Measurements from ENCODE around the gene CNTN1. TPM values are rescaled to one million over a fixed set of nuclear protein-coding genes. Genes with fewer than 3 reads are reported as not detected.
A peak's percentile ranks its signal among the peaks of the same experiment; 100 is the strongest.

The CNTN1 gene
- total RNA-seq, 1 experiment from 2014 or later: 6.5 TPM

DNA sequence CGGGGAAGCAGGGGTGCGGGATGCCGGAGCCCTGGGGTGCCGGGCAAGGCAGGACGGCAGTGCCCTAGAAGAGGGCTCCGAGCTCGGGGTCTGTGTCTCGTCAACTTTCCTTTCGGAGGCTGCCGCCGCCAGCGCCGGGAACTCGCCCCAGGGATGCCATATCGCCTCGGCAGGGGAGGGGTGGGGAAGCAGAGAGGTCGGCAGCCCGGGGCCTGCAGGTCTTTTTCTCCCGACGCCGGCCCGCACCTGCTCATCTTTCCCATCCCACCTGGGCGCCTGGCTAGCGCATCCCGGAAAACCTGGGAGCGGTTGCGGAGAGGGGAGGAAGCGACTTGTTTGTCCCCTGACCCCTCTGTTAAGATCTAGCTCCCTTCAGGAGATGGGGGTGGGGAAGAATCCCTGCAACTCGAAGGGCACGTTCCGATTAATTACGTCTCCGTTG, 547 bp downstream of the CNTN1 start:
- Histone ChIP-seq H3K4me1 (ENCODE audit: insufficient read depth, low read length) (no peaks in the 10 kb centered on the region), H2BK12ac (ENCODE audit: insufficient read length, low read depth, low read length) (no peak overlapping the region), H3K27me3 (ENCODE audit: insufficient read depth, low read length) (no peaks in the 10 kb centered on the region), H2BK15ac (ENCODE audit: low read depth, low read length) (no peak overlapping the region), H4K8ac (replicated peaks; ENCODE audit: insufficient read length, low read depth, low read length) (no peak overlapping the region), H3T11ph (ENCODE audit: low read length) (no peak overlapping the region), H2BK20ac (ENCODE audit: low read depth, low read length, poor library complexity, severe bottlenecking) (no peak overlapping the region), H3K56ac (ENCODE audit: insufficient read length, low read depth, low read length) (no peak overlapping the region), H2BK120ac (ENCODE audit: low read depth, low read length, poor library complexity, severe bottlenecking) (no peak overlapping the region), H3K9ac (ENCODE audit: extremely low read depth, insufficient read length, low read length) (peak overlapping the region; percentile 10), H3K14ac (ENCODE audit: insufficient read depth, low read length) (no peak overlapping the region), H3K18ac (ENCODE audit: insufficient read length, low read depth, low read length) (no peak overlapping the region), H2BK5ac (ENCODE audit: insufficient read length, low read length) (no peak overlapping the region), H2AFZ (ENCODE audit: low read length) (no peak overlapping the region), H3K23ac (ENCODE audit: insufficient read length, low read depth, low read length) (no peak overlapping the region), H3K79me1 (ENCODE audit: insufficient read depth, low read depth, low read length, poor library complexity, severe bottlenecking) (no peaks in the 10 kb centered on the region), H3K4ac (ENCODE audit: low read depth, low read length) (no peak overlapping the region), H3K9me3 (ENCODE audit: control insufficient read depth, low read depth, low read length) (no peaks in the 10 kb centered on the region), H4K20me1 (ENCODE audit: control insufficient read depth, insufficient read depth, insufficient read length) (no peaks in the 10 kb centered on the region), H4K5ac (ENCODE audit: insufficient read length, low read depth, low read length) (no peak overlapping the region), H3K4me2 (ENCODE audit: insufficient read depth, insufficient read length, low read length) (peak overlapping the region; percentile 88), H4K91ac (ENCODE audit: insufficient read length, low read depth, low read length) (no peak overlapping the region), H3K27ac (ENCODE audit: insufficient read length, low read depth, low read length) (no peak overlapping the region), H3K23me2 (ENCODE audit: insufficient read length, low read depth, low read length, poor library complexity, severe bottlenecking) (peaks cover 7% of the 10 kb centered on the region), H2AK5ac (ENCODE audit: insufficient read length, low read length) (no peak overlapping the region), H3K79me2 (ENCODE audit: insufficient read depth, low read length) (no peaks in the 10 kb centered on the region)
- no CpG with 5 or more reads among the region's 33 CpGs for WGBS (ENCODE audit: extremely low coverage, insufficient read length, low lambda C conversion rate)
- H3K4me1 Mint-ChIP-seq: peaks cover 8 to 11% of the 10 kb centered on the region in 2 experiments
- H3K9me3 Mint-ChIP-seq: no peaks in the 10 kb centered on the region
- peaks cover 32% of the 10 kb centered on the region for H3K27me3 Mint-ChIP-seq (ENCODE audit: low read depth)
- peak; percentile 66 for DNase-seq
- no peaks in the 10 kb centered on the region for H3K36me3 Mint-ChIP-seq (ENCODE audit: insufficient read depth in 1 of 3, low read depth in 3 of 3)
- TF ChIP-seq, protein P1, sequence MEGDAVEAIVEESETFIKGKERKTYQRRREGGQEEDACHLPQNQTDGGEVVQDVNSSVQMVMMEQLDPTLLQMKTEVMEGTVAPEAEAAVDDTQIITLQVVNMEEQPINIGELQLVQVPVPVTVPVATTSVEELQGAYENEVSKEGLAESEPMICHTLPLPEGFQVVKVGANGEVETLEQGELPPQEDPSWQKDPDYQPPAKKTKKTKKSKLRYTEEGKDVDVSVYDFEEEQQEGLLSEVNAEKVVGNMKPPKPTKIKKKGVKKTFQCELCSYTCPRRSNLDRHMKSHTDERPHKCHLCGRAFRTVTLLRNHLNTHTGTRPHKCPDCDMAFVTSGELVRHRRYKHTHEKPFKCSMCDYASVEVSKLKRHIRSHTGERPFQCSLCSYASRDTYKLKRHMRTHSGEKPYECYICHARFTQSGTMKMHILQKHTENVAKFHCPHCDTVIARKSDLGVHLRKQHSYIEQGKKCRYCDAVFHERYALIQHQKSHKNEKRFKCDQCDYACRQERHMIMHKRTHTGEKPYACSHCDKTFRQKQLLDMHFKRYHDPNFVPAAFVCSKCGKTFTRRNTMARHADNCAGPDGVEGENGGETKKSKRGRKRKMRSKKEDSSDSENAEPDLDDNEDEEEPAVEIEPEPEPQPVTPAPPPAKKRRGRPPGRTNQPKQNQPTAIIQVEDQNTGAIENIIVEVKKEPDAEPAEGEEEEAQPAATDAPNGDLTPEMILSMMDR (conservative IDR thresholded peaks at IDR 0.05): no peak
- H3K27ac Mint-ChIP-seq: no peak overlapping the region
- H3K4me3 Mint-ChIP-seq: peak overlapping the region; percentile 83 to 91

Measured in H9 (cell line).